ENCODE measurements around the gene PARD3B. TPM values are rescaled to one million over a fixed set of nuclear protein-coding genes. Genes with fewer than 3 reads are reported as not detected.

The PARD3B gene
- total RNA-seq, 1 experiment from 2014 or later, result 3.6 TPM

DNA sequence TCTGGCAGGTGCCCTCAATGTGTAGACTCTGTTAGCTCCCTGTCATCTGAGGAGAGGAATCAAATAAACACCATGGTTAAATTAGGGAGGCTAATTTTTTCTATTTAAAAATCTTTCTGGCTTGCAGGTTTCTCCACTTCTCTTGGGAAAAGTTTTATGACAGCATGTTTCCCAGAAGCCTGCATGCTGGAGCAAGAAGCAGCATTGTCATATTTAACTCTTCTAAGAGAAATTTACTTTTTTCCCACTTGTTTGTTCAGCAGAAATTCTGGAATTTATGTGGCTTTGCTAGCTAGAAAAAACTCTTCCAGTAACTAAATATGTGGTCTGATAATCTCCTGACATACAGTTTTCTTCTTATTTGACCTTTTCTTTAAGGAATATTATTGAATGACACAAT is 230.5 kb downstream of the PARD3B start:
- H3K27me3 ChIP-seq (ENCODE audit: control insufficient read depth, insufficient read depth, low read length), result no peaks in the 10 kb centered on the region
- H3K4me1 ChIP-seq (ENCODE audit: control insufficient read depth, insufficient read depth, low read length), result no peaks in the 10 kb centered on the region
- ChIA-PET CTCF (no interaction called here), POLR2A (no interaction called here)
- in situ Hi-C loops (cut with HindIII; ENCODE audit: low pct_unique_long_range_greater_than_20kb, low sequenced_read_pairs) (no loop called here), intact Hi-C loops (cut with micrococcal nuclease; ENCODE audit: unreplicated experiment) (no loop called here)
- ATAC-seq (no peak), DNase-seq (ENCODE audit: low read depth, low spot score) (no peak)
- no peaks in the 10 kb centered on the region for H3K36me3 ChIP-seq (ENCODE audit: control insufficient read depth, insufficient read depth, low read length)
- no peak overlapping the region for H3K27ac ChIP-seq (ENCODE audit: low read length)
- TF ChIP-seq, protein P1, sequence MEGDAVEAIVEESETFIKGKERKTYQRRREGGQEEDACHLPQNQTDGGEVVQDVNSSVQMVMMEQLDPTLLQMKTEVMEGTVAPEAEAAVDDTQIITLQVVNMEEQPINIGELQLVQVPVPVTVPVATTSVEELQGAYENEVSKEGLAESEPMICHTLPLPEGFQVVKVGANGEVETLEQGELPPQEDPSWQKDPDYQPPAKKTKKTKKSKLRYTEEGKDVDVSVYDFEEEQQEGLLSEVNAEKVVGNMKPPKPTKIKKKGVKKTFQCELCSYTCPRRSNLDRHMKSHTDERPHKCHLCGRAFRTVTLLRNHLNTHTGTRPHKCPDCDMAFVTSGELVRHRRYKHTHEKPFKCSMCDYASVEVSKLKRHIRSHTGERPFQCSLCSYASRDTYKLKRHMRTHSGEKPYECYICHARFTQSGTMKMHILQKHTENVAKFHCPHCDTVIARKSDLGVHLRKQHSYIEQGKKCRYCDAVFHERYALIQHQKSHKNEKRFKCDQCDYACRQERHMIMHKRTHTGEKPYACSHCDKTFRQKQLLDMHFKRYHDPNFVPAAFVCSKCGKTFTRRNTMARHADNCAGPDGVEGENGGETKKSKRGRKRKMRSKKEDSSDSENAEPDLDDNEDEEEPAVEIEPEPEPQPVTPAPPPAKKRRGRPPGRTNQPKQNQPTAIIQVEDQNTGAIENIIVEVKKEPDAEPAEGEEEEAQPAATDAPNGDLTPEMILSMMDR (IDR thresholded peaks at IDR 0.05), result no peak
- TF ChIP-seq, protein P2, sequence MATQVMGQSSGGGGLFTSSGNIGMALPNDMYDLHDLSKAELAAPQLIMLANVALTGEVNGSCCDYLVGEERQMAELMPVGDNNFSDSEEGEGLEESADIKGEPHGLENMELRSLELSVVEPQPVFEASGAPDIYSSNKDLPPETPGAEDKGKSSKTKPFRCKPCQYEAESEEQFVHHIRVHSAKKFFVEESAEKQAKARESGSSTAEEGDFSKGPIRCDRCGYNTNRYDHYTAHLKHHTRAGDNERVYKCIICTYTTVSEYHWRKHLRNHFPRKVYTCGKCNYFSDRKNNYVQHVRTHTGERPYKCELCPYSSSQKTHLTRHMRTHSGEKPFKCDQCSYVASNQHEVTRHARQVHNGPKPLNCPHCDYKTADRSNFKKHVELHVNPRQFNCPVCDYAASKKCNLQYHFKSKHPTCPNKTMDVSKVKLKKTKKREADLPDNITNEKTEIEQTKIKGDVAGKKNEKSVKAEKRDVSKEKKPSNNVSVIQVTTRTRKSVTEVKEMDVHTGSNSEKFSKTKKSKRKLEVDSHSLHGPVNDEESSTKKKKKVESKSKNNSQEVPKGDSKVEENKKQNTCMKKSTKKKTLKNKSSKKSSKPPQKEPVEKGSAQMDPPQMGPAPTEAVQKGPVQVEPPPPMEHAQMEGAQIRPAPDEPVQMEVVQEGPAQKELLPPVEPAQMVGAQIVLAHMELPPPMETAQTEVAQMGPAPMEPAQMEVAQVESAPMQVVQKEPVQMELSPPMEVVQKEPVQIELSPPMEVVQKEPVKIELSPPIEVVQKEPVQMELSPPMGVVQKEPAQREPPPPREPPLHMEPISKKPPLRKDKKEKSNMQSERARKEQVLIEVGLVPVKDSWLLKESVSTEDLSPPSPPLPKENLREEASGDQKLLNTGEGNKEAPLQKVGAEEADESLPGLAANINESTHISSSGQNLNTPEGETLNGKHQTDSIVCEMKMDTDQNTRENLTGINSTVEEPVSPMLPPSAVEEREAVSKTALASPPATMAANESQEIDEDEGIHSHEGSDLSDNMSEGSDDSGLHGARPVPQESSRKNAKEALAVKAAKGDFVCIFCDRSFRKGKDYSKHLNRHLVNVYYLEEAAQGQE (IDR thresholded peaks at IDR 0.05; ENCODE audit: insufficient read depth in 1 of 2, low read depth in 2 of 2, low read length in 1 of 2), result no peak
- no peak for TF ChIP-seq SIN3A (IDR thresholded peaks at IDR 0.05; ENCODE audit: borderline replicate concordance, insufficient read depth, low read depth, low read length)
- no peak for TF ChIP-seq TCF7L2 (IDR thresholded peaks at IDR 0.05; ENCODE audit: low read depth, low read length)
- TF ChIP-seq POLR2AphosphoS5 (IDR thresholded peaks at IDR 0.05; ENCODE audit: low read depth, low read length), result no peak
- H3K9me3 ChIP-seq (ENCODE audit: control insufficient read depth, insufficient read depth, low read depth, low read length), result no peaks in the 10 kb centered on the region
- no TSS peak for BruUV-seq (replicated peaks)
- H3K4me3 ChIP-seq (ENCODE audit: low read depth in 2 of 2, low read length in 2 of 2), result no peak overlapping the region

GRCh38 chr2:204776781-204777559 is 231.7 kb downstream of the PARD3B start:
- in situ Hi-C loops (cut with HindIII; ENCODE audit: low pct_unique_long_range_greater_than_20kb, low sequenced_read_pairs), result no loop called here
- H3K27ac ChIP-seq (ENCODE audit: low read length), result no peak overlapping the region
- TF ChIP-seq POLR2AphosphoS5 (IDR thresholded peaks at IDR 0.05; ENCODE audit: low read depth, low read length), result no peak
- TF ChIP-seq SIN3A (IDR thresholded peaks at IDR 0.05; ENCODE audit: borderline replicate concordance, insufficient read depth, low read depth, low read length), result no peak
- TF ChIP-seq, protein P2 (IDR thresholded peaks at IDR 0.05; ENCODE audit: insufficient read depth in 1 of 2, low read depth in 2 of 2, low read length in 1 of 2), result no peak
- TF ChIP-seq, protein P1 (IDR thresholded peaks at IDR 0.05), result no peak
- TF ChIP-seq TCF7L2 (IDR thresholded peaks at IDR 0.05; ENCODE audit: low read depth, low read length), result no peak

More at GRCh38 chr2:204776781-204777559, 231.7 kb downstream of the PARD3B start:
- ATAC-seq, result no peak
- ChIA-PET POLR2A (no interaction called here), CTCF (no interaction called here)
- no TSS peak for BruUV-seq (replicated peaks)
- no peak for DNase-seq (ENCODE audit: low read depth, low spot score)
- H3K4me3 ChIP-seq (ENCODE audit: low read depth in 2 of 2, low read length in 2 of 2), result no peak overlapping the region
- no peaks in the 10 kb centered on the region for H3K4me1 ChIP-seq (ENCODE audit: control insufficient read depth, insufficient read depth, low read length)
- H3K9me3 ChIP-seq (ENCODE audit: control insufficient read depth, insufficient read depth, low read depth, low read length), result no peaks in the 10 kb centered on the region
- intact Hi-C loops (cut with micrococcal nuclease; ENCODE audit: unreplicated experiment), result no loop called here
- H3K27me3 ChIP-seq (ENCODE audit: control insufficient read depth, insufficient read depth, low read length), result no peaks in the 10 kb centered on the region
- no peaks in the 10 kb centered on the region for H3K36me3 ChIP-seq (ENCODE audit: control insufficient read depth, insufficient read depth, low read length)

Data from Panc1 (cell line).